HCT116 (cell line): ENCODE results near the gene HSD3B2. TPM values are rescaled to one million over a fixed set of nuclear protein-coding genes. Genes with fewer than 3 reads are reported as not detected.

Source experiments
- ATAC-seq: fragments of 200-7000 bp; cut with Tn5 transposase; 2 replicates; pipeline ENCODE4 v1.9.1; 2020; ENCODE audit warnings: mild to moderate bottlenecking, moderate library complexity
- BruUV-seq: library from RNA; stranded (reverse); fragments of 400-500 nt; replicated peaks from 2 replicates; lab custom pipeline; 2021; lab: Mats Ljungman, UMichigan
- CTCF ChIA-PET: fragments of 300-600 bp; sonication (Branson Sonifier 250); formaldehyde crosslinking; loops from one replicate; lab custom pipeline; 2021; ENCODE audit warnings: antibody characterized with exemption; lab: Charles Lee
- POLR2A ChIA-PET: fragments of 300-600, 350-600 bp; sonication (Branson Sonifier 250); formaldehyde crosslinking; loops from one replicate; lab custom pipeline; 2021; ENCODE audit warnings: antibody characterized with exemption; lab: Charles Lee
- RAD21 ChIA-PET, 2 experiments: fragments of 300-600 bp; sonication (Branson Sonifier 250); formaldehyde crosslinking; loops; one replicate each; lab custom pipeline; 2023; ENCODE audit warnings: low total read pairs in 2 of 2; ENCODE audit not compliant: uncharacterized antibody in 2 of 2, unreplicated experiment in 2 of 2, low non-redundant PET in 1 of 2; lab: Charles Lee
- DNase-seq: peaks from one replicate; pipeline ENCODE4 v3.0.0-alpha.2; 2010; ENCODE audit warnings: low read depth, low spot score
- H2AFZ ChIP-seq: fragments of 200-600 bp; shearing (Covaris generic), sonication (generic); 2 replicates; pipeline ENCODE4 v1.6.1; 2017; ENCODE audit warnings: low read depth, mixed run types, mixed read lengths, antibody characterized with exemption, low read length; ENCODE audit not compliant: poor library complexity, severe bottlenecking
- H3K27ac ChIP-seq: 2 replicates; pipeline ENCODE4 v1.5.1; 2012; ENCODE audit warnings: low read depth, low read length
- H3K27me3 ChIP-seq: fragments of 200-600 bp; sonication (generic); 2 replicates; pipeline ENCODE4 v1.6.1; 2016; ENCODE audit warnings: mixed run types, low read length, mixed read lengths; ENCODE audit not compliant: insufficient read depth
- H3K36me3 ChIP-seq, 2 experiments: fragments of 200-500 bp in 1 of 2; fragments of 200-600 bp in 1 of 2; sonication (Bioruptor generic) in 1 of 2; sonication (generic) in 1 of 2; 2 replicates each; pipeline versions ENCODE4 v1.5.1 to v1.6.1; 2014 to 2016; ENCODE audit warnings: low read length in 2 of 2, inconsistent platforms in 1 of 2, mixed read lengths in 1 of 2, mixed run types in 1 of 2; ENCODE audit not compliant: insufficient read depth in 2 of 2, control insufficient read depth in 1 of 2
- H3K4me1 ChIP-seq, 2 experiments: fragments of 200-600 bp in 1 of 2; sonication (generic) in 1 of 2; 2 replicates each; pipeline versions ENCODE4 v1.5.1 to v1.6.1; 2012 to 2017; ENCODE audit warnings: low read length in 2 of 2, inconsistent platforms in 1 of 2, mild to moderate bottlenecking in 1 of 2, mixed read lengths in 1 of 2, mixed run types in 1 of 2, moderate library complexity in 1 of 2; ENCODE audit not compliant: insufficient read depth in 2 of 2, control insufficient read depth in 1 of 2
- H3K4me2 ChIP-seq: fragments of 200-600 bp; sonication (generic); 2 replicates; pipeline ENCODE4 v1.6.1; 2017; ENCODE audit warnings: mixed run types, low read length, mixed read lengths
- H3K4me3 ChIP-seq, 2 experiments: fragments of 200-600 bp in 1 of 2; sonication (generic) in 1 of 2; replicated peaks in 1 of 2; 2 replicates each; pipeline ENCODE4 v1.5.1; 2011 to 2016; ENCODE audit warnings: low read length in 2 of 2, control low read depth in 1 of 2, low read depth in 1 of 2, mild to moderate bottlenecking in 1 of 2, mixed read lengths in 1 of 2, mixed run types in 1 of 2
- H3K79me2 ChIP-seq: fragments of 200-600 bp; sonication (generic); 2 replicates; pipeline ENCODE4 v1.6.1; 2017; ENCODE audit warnings: mild to moderate bottlenecking, mixed run types, low read length, moderate library complexity, mixed read lengths; ENCODE audit not compliant: insufficient read depth
- H3K9ac ChIP-seq: fragments of 200-600 bp; sonication (generic); 2 replicates; pipeline ENCODE4 v1.6.1; 2016; ENCODE audit warnings: low read length, mixed read lengths
- H3K9me2 ChIP-seq: fragments of 200-600 bp; sonication (generic), shearing (Covaris generic); 2 replicates; pipeline ENCODE4 v1.6.1; 2017; ENCODE audit warnings: mixed run types, mild to moderate bottlenecking, moderate library complexity; ENCODE audit not compliant: insufficient read depth
- H3K9me3 ChIP-seq, 2 experiments: fragments of 200-500 bp in 1 of 2; fragments of 200-600 bp in 1 of 2; sonication (Bioruptor generic) in 1 of 2; sonication (generic) in 1 of 2; 2 replicates each; pipeline ENCODE4 v1.6.1; 2014 to 2017; ENCODE audit warnings: low read length in 2 of 2, mixed read lengths in 2 of 2, inconsistent platforms in 1 of 2, low read depth in 1 of 2, mild to moderate bottlenecking in 1 of 2, mixed run types in 1 of 2, moderate library complexity in 1 of 2; ENCODE audit not compliant: control insufficient read depth in 1 of 2, insufficient read depth in 1 of 2
- H4K20me1 ChIP-seq: fragments of 200-600 bp; sonication (generic), shearing (Covaris generic); 2 replicates; pipeline ENCODE4 v1.6.1; 2017; ENCODE audit warnings: mixed run types, mild to moderate bottlenecking, moderate library complexity; ENCODE audit not compliant: insufficient read depth
- ATF3 ChIP-seq: IDR thresholded peaks from 2 replicates; pipeline ENCODE4 v1.6.1; 2012
- CEBPB ChIP-seq: IDR thresholded peaks from 2 replicates; pipeline ENCODE4 v1.6.1; 2012; ENCODE audit warnings: low read depth
- EGR1 ChIP-seq: IDR thresholded peaks from 2 replicates; pipeline ENCODE4 v1.6.1; 2012; ENCODE audit warnings: low read depth
- EZH2 ChIP-seq: fragments of 200-600 bp; sonication (generic); IDR thresholded peaks from 2 replicates; pipeline ENCODE4 v1.6.1; 2017; ENCODE audit warnings: antibody characterized with exemption, mixed run types
- FOSL1 ChIP-seq: IDR thresholded peaks from 2 replicates; pipeline ENCODE4 v1.6.1; 2012; ENCODE audit warnings: low read depth
- JUND ChIP-seq: IDR thresholded peaks from 2 replicates; pipeline ENCODE4 v1.6.1; 2012
- TCF7L2 ChIP-seq: IDR thresholded peaks from 2 replicates; pipeline ENCODE4 v1.7.0; 2011; ENCODE audit warnings: borderline replicate concordance, inconsistent platforms; ENCODE audit not compliant: insufficient read depth, insufficient read length; ENCODE audit errors: extremely low read depth
- intact Hi-C: fragments of 100-400 bp; cut with micrococcal nuclease; formaldehyde crosslinking; loops from 2 replicates; pipeline ENCODE4 v1.10.0; 2022
- total RNA-seq: library from RNA; stranded (reverse); gene quantifications from one replicate; pipeline ENCODE4 v1.2.1, GENCODE V29; 2021; ENCODE audit not compliant: unreplicated experiment
- TF ChIP-seq, protein P1 (sequence below): IDR thresholded peaks from 2 replicates; pipeline ENCODE4 v1.6.1; 2012; ENCODE audit warnings: low read depth
- TF ChIP-seq, protein P2 (sequence below), 3 experiments: fragments of 200-600 bp in 1 of 3; sonication (generic) in 1 of 3; IDR thresholded peaks in 2 of 3; conservative IDR thresholded peaks in 1 of 3; 2 replicates each; pipeline ENCODE4 v1.5.1; 2012 to 2017; ENCODE audit warnings: low read depth in 2 of 3, low read length in 2 of 3, antibody characterized with exemption in 1 of 3, borderline replicate concordance in 1 of 3, control low read depth in 1 of 3, mild to moderate bottlenecking in 1 of 3, mixed read lengths in 1 of 3, mixed run types in 1 of 3, moderate library complexity in 1 of 3; ENCODE audit not compliant: insufficient read depth in 1 of 3
- TF ChIP-seq, protein P3 (sequence below): IDR thresholded peaks from 2 replicates; pipeline ENCODE4 v1.6.1; 2012

HSD3B2 gene
- total RNA-seq, 1 experiment from 2014 or later = 1.4 TPM

DNA sequence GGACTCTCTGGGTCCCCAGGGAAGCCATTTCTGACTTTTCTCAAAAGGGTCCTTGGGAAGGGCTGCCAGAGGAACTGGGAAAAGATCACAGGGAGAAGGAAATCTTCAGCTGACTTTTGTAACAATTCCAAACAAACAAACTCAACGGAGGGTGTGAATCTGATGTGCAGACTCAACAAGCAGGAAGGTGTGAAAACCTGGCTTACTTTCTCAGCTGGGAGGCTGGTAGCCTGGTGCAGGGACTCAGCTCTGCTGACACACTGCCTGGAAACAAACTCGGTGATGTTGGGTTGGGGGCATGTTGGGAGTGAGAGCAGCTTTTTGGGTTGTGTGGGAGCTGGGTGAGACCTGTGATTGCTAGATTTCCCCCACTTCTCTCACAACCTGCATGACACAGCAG lies 10.2 kb upstream of the HSD3B2 start:
- Histone ChIP-seq H2AFZ (no peak overlapping the region), H3K9me3 (no peaks in the 10 kb centered on the region), H3K27me3 (0 out of 2 replicates have a peak, but pooled peaks cover 6% of the 10 kb centered on the region), H3K9me2 (no peaks in the 10 kb centered on the region), H3K4me2 (no peak overlapping the region), H3K36me3 (no peaks in the 10 kb centered on the region), H3K4me1 (no peaks in the 10 kb centered on the region), H3K27ac (no peak overlapping the region), H3K4me3 (no peak overlapping the region), H3K79me2 (no peaks in the 10 kb centered on the region), H4K20me1 (no peaks in the 10 kb centered on the region), H3K9ac (no peak overlapping the region)
- no peak for ATAC-seq
- intact Hi-C loops = no loop called here
- no peak for DNase-seq
- ChIA-PET POLR2A (no interaction called here), RAD21 (no interaction called here), CTCF (no interaction called here)
- TF ChIP-seq ATF3 (no peak), TCF7L2 (no peak), EGR1 (no peak), JUND (no peak)
- TF ChIP-seq, protein P1, sequence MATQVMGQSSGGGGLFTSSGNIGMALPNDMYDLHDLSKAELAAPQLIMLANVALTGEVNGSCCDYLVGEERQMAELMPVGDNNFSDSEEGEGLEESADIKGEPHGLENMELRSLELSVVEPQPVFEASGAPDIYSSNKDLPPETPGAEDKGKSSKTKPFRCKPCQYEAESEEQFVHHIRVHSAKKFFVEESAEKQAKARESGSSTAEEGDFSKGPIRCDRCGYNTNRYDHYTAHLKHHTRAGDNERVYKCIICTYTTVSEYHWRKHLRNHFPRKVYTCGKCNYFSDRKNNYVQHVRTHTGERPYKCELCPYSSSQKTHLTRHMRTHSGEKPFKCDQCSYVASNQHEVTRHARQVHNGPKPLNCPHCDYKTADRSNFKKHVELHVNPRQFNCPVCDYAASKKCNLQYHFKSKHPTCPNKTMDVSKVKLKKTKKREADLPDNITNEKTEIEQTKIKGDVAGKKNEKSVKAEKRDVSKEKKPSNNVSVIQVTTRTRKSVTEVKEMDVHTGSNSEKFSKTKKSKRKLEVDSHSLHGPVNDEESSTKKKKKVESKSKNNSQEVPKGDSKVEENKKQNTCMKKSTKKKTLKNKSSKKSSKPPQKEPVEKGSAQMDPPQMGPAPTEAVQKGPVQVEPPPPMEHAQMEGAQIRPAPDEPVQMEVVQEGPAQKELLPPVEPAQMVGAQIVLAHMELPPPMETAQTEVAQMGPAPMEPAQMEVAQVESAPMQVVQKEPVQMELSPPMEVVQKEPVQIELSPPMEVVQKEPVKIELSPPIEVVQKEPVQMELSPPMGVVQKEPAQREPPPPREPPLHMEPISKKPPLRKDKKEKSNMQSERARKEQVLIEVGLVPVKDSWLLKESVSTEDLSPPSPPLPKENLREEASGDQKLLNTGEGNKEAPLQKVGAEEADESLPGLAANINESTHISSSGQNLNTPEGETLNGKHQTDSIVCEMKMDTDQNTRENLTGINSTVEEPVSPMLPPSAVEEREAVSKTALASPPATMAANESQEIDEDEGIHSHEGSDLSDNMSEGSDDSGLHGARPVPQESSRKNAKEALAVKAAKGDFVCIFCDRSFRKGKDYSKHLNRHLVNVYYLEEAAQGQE = no peak
- no TSS peak for BruUV-seq

GRCh38 chr1:119409731-119410130 lies 5.2 kb upstream of the HSD3B2 start:
- intact Hi-C loops = no loop called here
- no peak overlapping the region for H3K4me2 ChIP-seq
- no peaks in the 10 kb centered on the region for H3K79me2 ChIP-seq
- ChIA-PET CTCF (no interaction called here), POLR2A (no interaction called here), RAD21 (no interaction called here)
- H3K36me3 ChIP-seq = no peaks in the 10 kb centered on the region
- DNase-seq = no peak
- H4K20me1 ChIP-seq = no peaks in the 10 kb centered on the region
- H3K4me1 ChIP-seq = no peaks in the 10 kb centered on the region
- H3K9me2 ChIP-seq = no peaks in the 10 kb centered on the region
- no peak overlapping the region for H3K27ac ChIP-seq
- H2AFZ ChIP-seq = no peak overlapping the region
- no TSS peak for BruUV-seq
- H3K9me3 ChIP-seq = no peaks in the 10 kb centered on the region
- H3K27me3 ChIP-seq = no peaks in the 10 kb centered on the region; the same call in 1 of the 2 replicates
- ATAC-seq = no peak
- no peak overlapping the region for H3K4me3 ChIP-seq
- H3K9ac ChIP-seq = no peak overlapping the region
- TF ChIP-seq CEBPB (no peak), FOSL1 (no peak), EZH2 (no peak)
- TF ChIP-seq, protein P2, sequence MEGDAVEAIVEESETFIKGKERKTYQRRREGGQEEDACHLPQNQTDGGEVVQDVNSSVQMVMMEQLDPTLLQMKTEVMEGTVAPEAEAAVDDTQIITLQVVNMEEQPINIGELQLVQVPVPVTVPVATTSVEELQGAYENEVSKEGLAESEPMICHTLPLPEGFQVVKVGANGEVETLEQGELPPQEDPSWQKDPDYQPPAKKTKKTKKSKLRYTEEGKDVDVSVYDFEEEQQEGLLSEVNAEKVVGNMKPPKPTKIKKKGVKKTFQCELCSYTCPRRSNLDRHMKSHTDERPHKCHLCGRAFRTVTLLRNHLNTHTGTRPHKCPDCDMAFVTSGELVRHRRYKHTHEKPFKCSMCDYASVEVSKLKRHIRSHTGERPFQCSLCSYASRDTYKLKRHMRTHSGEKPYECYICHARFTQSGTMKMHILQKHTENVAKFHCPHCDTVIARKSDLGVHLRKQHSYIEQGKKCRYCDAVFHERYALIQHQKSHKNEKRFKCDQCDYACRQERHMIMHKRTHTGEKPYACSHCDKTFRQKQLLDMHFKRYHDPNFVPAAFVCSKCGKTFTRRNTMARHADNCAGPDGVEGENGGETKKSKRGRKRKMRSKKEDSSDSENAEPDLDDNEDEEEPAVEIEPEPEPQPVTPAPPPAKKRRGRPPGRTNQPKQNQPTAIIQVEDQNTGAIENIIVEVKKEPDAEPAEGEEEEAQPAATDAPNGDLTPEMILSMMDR (IDR thresholded peaks at IDR 0.05 in 2 of 3, conservative IDR thresholded peaks at IDR 0.05 in 1 of 3; ENCODE audit: borderline replicate concordance in 1 of 3, insufficient read depth in 1 of 3, low read depth in 2 of 3, low read length in 2 of 3) = no peak
- TF ChIP-seq, protein P1 = no peak
- TF ChIP-seq, protein P3, sequence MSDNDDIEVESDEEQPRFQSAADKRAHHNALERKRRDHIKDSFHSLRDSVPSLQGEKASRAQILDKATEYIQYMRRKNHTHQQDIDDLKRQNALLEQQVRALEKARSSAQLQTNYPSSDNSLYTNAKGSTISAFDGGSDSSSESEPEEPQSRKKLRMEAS = no peak
